Hepatocyte (in vitro differentiated cells): ENCODE data around the gene C1orf74.
A peak's percentile ranks its signal among the peaks of the same experiment; 100 is the strongest.

ENCODE experiments used
- EZH2phosphoT487 ChIP-seq: fragments of 200-600 bp; sonication (generic); IDR thresholded peaks from one replicate; pipeline ENCODE4 v1.6.1; 2018; ENCODE audit warnings: antibody characterized with exemption, mild to moderate bottlenecking, low read depth, moderate library complexity; ENCODE audit not compliant: unreplicated experiment, severe bottlenecking
- TF ChIP-seq, protein P1 (sequence below): fragments of 200-600 bp; sonication (generic); IDR thresholded peaks from 2 replicates; pipeline ENCODE4 v1.5.1; 2016; ENCODE audit warnings: antibody characterized with exemption, mild to moderate bottlenecking; ENCODE audit not compliant: poor library complexity

DNA sequence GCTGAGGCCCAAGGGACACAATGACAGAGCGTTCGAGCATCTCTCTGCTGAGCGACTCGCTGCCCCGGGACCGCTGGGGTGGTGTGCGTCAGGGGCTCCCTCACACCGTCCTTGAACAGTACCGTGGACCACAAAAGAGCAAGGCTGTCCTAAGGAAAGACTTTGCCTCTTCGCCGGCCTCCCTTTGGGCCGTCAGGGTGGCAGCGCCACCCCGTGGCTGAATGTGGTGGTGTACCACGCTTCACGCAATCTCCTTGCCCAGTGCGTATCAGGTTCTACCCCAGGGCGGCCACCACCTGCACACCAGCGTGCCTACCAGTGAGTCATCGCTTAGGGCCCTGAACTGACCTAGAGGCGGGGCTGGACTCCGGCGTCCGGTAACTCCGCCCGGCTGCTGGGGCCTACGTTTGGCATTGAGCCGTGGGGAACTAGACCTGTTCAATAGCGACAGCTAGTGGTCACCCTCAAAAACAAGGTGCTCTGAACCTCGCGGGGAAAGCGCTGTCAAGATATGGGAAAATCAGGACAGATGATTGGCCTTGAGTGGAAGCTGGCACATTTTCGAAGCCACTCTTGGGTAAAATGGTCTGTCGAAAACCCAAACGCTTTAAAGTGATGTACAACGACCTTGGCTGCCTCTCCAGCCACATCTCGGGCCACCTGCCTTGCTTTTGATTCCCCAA lies 36.6 kb downstream of the C1orf74 start:
- TF ChIP-seq, protein P1, sequence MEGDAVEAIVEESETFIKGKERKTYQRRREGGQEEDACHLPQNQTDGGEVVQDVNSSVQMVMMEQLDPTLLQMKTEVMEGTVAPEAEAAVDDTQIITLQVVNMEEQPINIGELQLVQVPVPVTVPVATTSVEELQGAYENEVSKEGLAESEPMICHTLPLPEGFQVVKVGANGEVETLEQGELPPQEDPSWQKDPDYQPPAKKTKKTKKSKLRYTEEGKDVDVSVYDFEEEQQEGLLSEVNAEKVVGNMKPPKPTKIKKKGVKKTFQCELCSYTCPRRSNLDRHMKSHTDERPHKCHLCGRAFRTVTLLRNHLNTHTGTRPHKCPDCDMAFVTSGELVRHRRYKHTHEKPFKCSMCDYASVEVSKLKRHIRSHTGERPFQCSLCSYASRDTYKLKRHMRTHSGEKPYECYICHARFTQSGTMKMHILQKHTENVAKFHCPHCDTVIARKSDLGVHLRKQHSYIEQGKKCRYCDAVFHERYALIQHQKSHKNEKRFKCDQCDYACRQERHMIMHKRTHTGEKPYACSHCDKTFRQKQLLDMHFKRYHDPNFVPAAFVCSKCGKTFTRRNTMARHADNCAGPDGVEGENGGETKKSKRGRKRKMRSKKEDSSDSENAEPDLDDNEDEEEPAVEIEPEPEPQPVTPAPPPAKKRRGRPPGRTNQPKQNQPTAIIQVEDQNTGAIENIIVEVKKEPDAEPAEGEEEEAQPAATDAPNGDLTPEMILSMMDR = peak; percentile 99
- TF ChIP-seq EZH2phosphoT487 = no peak
